ENCODE data around the gene SMC4.
"Not testable (repeated sequence)": the region's sequence is repeated elsewhere in the genome, so short reads cannot be mapped to it uniquely, and the experiment has no call there.

The SMC4 gene

DNA sequence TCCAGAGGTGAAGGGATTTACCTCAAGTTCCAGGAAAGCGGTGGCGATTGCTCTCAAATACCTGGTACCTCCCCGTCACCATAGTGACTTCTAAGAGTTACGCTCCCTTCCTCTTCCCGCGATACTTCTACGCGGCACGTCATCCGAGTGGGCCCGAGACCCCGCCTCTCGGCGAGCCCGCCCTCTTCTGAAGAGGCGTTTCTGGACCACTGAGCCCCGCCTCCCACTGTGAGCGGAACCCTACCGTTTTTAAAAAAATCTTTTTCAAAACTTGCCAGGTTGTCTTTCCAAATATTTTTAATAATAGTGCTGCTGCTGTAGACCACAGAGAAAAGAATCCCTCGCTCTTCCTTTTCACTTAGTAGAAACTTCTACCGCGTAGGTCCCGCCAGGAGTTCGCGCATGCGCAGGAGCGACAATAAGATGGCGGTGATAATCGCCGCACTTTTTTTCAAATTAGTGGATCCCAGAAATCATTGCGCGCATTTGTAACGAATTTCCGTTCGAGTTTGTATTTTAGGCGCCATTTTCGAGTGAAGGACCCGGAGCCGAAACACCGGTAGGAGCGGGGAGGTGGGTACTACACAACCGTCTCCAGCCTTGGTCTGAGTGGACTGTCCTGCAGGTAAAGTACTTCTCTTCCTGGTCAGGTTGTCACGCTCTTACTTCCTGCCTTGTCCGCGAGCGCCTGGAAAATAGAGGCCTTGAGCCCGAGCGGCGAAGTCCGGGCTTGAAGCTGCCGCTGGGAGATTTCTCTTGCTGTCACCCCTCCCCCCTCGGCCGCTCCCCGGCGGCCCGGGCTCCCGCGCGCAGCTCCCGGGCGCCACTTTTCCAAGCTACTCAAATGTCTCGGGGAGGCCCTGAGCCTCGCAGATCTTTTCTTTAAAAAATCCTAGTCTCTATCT lies at the start of gene SMC4, which contains the start of gene IFT80:
SMC4 (plus strand) TSS at position 526 of the 905 bp plus-strand sequence. CDS start 1,177 bp downstream, outside the sequence.
IFT80 (minus strand) TSS at position 101 of the 905 bp plus-strand sequence. CDS start 14,625 bp downstream, outside the sequence.
- Histone ChIP-seq H3K9me3 (ENCODE audit: insufficient read depth, low read length) (no peaks in the 10 kb centered on the region), H3K79me2 (ENCODE audit: low read length) (peaks cover 75% of the 10 kb centered on the region), H3K36me3 (replicated peaks; ENCODE audit: low read depth, low read length) (peaks cover 35% of the 10 kb centered on the region), H4K20me1 (ENCODE audit: insufficient read depth, low read length) (peaks cover 36% of the 10 kb centered on the region), H2AFZ (ENCODE audit: low read depth, low read length) (peak within 1 kb of the TSS; percentile 83), H3K4me3 (ENCODE audit: low read length) (peak within 1 kb of the TSS; percentile 96), H3K4me2 (ENCODE audit: low read length) (peak within 1 kb of the TSS; percentile 86), H3K4me1 (ENCODE audit: low read length) (peaks cover 20% of the 10 kb centered on the region), H3K9ac (ENCODE audit: low read length) (peak within 1 kb of the TSS; percentile 99), H3K27me3 (ENCODE audit: low read depth, low read length) (no peaks in the 10 kb centered on the region), H3K27ac (ENCODE audit: low read length) (peak within 1 kb of the TSS; percentile 92)
- TF ChIP-seq, protein P1, sequence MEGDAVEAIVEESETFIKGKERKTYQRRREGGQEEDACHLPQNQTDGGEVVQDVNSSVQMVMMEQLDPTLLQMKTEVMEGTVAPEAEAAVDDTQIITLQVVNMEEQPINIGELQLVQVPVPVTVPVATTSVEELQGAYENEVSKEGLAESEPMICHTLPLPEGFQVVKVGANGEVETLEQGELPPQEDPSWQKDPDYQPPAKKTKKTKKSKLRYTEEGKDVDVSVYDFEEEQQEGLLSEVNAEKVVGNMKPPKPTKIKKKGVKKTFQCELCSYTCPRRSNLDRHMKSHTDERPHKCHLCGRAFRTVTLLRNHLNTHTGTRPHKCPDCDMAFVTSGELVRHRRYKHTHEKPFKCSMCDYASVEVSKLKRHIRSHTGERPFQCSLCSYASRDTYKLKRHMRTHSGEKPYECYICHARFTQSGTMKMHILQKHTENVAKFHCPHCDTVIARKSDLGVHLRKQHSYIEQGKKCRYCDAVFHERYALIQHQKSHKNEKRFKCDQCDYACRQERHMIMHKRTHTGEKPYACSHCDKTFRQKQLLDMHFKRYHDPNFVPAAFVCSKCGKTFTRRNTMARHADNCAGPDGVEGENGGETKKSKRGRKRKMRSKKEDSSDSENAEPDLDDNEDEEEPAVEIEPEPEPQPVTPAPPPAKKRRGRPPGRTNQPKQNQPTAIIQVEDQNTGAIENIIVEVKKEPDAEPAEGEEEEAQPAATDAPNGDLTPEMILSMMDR (IDR thresholded peaks at IDR 0.05; ENCODE audit: low read depth, low read length): no peak
- TF ChIP-seq EZH2phosphoT487 (IDR thresholded peaks at IDR 0.05; ENCODE audit: low read depth): no peak

- H4K20me1 ChIP-seq (ENCODE audit: insufficient read depth, low read length): no peaks in the 10 kb centered on the region
- no peaks in the 10 kb centered on the region for H3K9me3 ChIP-seq (ENCODE audit: insufficient read depth, low read length)
- no peak overlapping the region for H3K4me3 ChIP-seq (ENCODE audit: low read length)
- H3K36me3 ChIP-seq (replicated peaks; ENCODE audit: low read depth, low read length): no peaks in the 10 kb centered on the region
- H3K4me1 ChIP-seq (ENCODE audit: low read length): no peaks in the 10 kb centered on the region
- H3K79me2 ChIP-seq (ENCODE audit: low read length): no peaks in the 10 kb centered on the region
- H3K4me2 ChIP-seq (ENCODE audit: low read length): no peak overlapping the region
- TF ChIP-seq, protein P1 (IDR thresholded peaks at IDR 0.05; ENCODE audit: low read depth, low read length): no peak
- no peak for TF ChIP-seq EZH2phosphoT487 (IDR thresholded peaks at IDR 0.05; ENCODE audit: low read depth)
- no peak overlapping the region for H2AFZ ChIP-seq (ENCODE audit: low read depth, low read length)
- no peak overlapping the region for H3K9ac ChIP-seq (ENCODE audit: low read length)
- H3K27me3 ChIP-seq (ENCODE audit: low read depth, low read length): no peaks in the 10 kb centered on the region
- no peak overlapping the region for H3K27ac ChIP-seq (ENCODE audit: low read length)
Observed at GRCh38 chr3:160355826-160356225, 43.6 kb upstream of the SMC4 start.

GRCh38 chr3:160362896-160363295 lies 36.6 kb upstream of the SMC4 start:
- H3K9me3 ChIP-seq (ENCODE audit: insufficient read depth, low read length): not testable (repeated sequence)

GRCh38 chr3:160365869-160366522 lies 33.5 kb upstream of the SMC4 start:
- no peak overlapping the region for H3K4me2 ChIP-seq (ENCODE audit: low read length)
- H3K9ac ChIP-seq (ENCODE audit: low read length): no peak overlapping the region
- TF ChIP-seq, protein P1 (IDR thresholded peaks at IDR 0.05; ENCODE audit: low read depth, low read length): no peak
- TF ChIP-seq EZH2phosphoT487 (IDR thresholded peaks at IDR 0.05; ENCODE audit: low read depth): no peak
- no peaks in the 10 kb centered on the region for H3K4me1 ChIP-seq (ENCODE audit: low read length)
- H4K20me1 ChIP-seq (ENCODE audit: insufficient read depth, low read length): no peaks in the 10 kb centered on the region
- no peaks in the 10 kb centered on the region for H3K9me3 ChIP-seq (ENCODE audit: insufficient read depth, low read length)
- no peaks in the 10 kb centered on the region for H3K79me2 ChIP-seq (ENCODE audit: low read length)
- no peak overlapping the region for H3K4me3 ChIP-seq (ENCODE audit: low read length)
- peaks cover 3% of the 10 kb centered on the region for H3K36me3 ChIP-seq (replicated peaks; ENCODE audit: low read depth, low read length)
- H2AFZ ChIP-seq (ENCODE audit: low read depth, low read length): no peak overlapping the region
- H3K27me3 ChIP-seq (ENCODE audit: low read depth, low read length): no peaks in the 10 kb centered on the region
- H3K27ac ChIP-seq (ENCODE audit: low read length): no peak overlapping the region

More at GRCh38 chr3:160362896-160363295, 36.6 kb upstream of the SMC4 start:
- not testable (repeated sequence) for H3K79me2 ChIP-seq (ENCODE audit: low read length); H3K4me3 ChIP-seq (ENCODE audit: low read length); H3K36me3 ChIP-seq (replicated peaks; ENCODE audit: low read depth, low read length); H2AFZ ChIP-seq (ENCODE audit: low read depth, low read length); H3K9ac ChIP-seq (ENCODE audit: low read length); H3K27ac ChIP-seq (ENCODE audit: low read length); H3K4me1 ChIP-seq (ENCODE audit: low read length); H4K20me1 ChIP-seq (ENCODE audit: insufficient read depth, low read length); H3K4me2 ChIP-seq (ENCODE audit: low read length); H3K27me3 ChIP-seq (ENCODE audit: low read depth, low read length)

Measured in OCI-LY3 (cell line).